Left ventricle myocardium inferior (tissue), 1 donor: Measurements from ENCODE around the gene CRISPLD2. TPM values are rescaled to one million over a fixed set of nuclear protein-coding genes. Genes with fewer than 3 reads are reported as not detected.

Source experiments
- DNase-seq: peaks from one replicate; pipeline ENCODE4 v3.0.0-alpha.2; 2020
- H3K27ac ChIP-seq: fragments of 200-600 bp; replicated peaks from 2 replicates; pipeline ENCODE4 v1.8.0; 2021
- H3K27me3 ChIP-seq: fragments of 200-600 bp; 2 replicates; pipeline ENCODE4 v1.8.0; 2021; ENCODE audit warnings: low read depth
- H3K36me3 ChIP-seq: fragments of 200-600 bp; 2 replicates; pipeline ENCODE4 v1.8.0; 2021
- H3K4me1 ChIP-seq: fragments of 200-600 bp; 2 replicates; pipeline ENCODE4 v1.8.0; 2021
- H3K4me3 ChIP-seq: fragments of 200-600 bp; 2 replicates; pipeline ENCODE4 v1.8.0; 2021; ENCODE audit warnings: mild to moderate bottlenecking, moderate library complexity
- H3K9me3 ChIP-seq: fragments of 200-600 bp; replicated peaks from 2 replicates; pipeline ENCODE4 v1.8.0; 2021
- CTCF ChIP-seq: fragments of 200-600 bp; IDR thresholded peaks from 2 replicates; pipeline ENCODE4 v1.8.0; 2021; ENCODE audit warnings: antibody characterized with exemption, mild to moderate bottlenecking, borderline replicate concordance
- intact Hi-C: fragments of 100-400 bp; cut with micrococcal nuclease; formaldehyde crosslinking; loops from one replicate; pipeline ENCODE4 v1.11.0; 2022
- total RNA-seq: library from RNA; stranded (reverse); fragmentation: NEBNext Ultra II Directional; extraction: Animal tissue kit (Norgen Biotek cat#: 25700); gene quantifications from one replicate; pipeline ENCODE4 v1.2.1, GENCODE V29; 2021
- donor health status: DM: no; HTN: yes; CAD: no; lungs with severe emphysema.

CRISPLD2 gene
- total RNA-seq, 1 donor from 2014 or later = 12.8 TPM

GRCh38 chr16:84815462-84815861 is 4.3 kb upstream of the CRISPLD2 start:
- Histone ChIP-seq H3K9me3 (no peaks in the 10 kb centered on the region), H3K27me3 (peaks cover 51% of the 10 kb centered on the region), H3K4me3 (no peak overlapping the region), H3K36me3 (no peaks in the 10 kb centered on the region), H3K27ac (no peak overlapping the region), H3K4me1 (peaks cover 7% of the 10 kb centered on the region)
- intact Hi-C loops = no loop called here
- no peak for TF ChIP-seq CTCF
- DNase-seq = no peak

GRCh38 chr16:84816023-84816422 is 3.8 kb upstream of the CRISPLD2 start:
- H3K4me1 ChIP-seq = peaks cover 9% of the 10 kb centered on the region
- H3K27me3 ChIP-seq = peaks cover 54% of the 10 kb centered on the region
- no peak overlapping the region for H3K27ac ChIP-seq
- intact Hi-C loops = no loop called here
- no peaks in the 10 kb centered on the region for H3K9me3 ChIP-seq
- TF ChIP-seq CTCF = no peak
- no peak for DNase-seq
- no peak overlapping the region for H3K4me3 ChIP-seq
- no peaks in the 10 kb centered on the region for H3K36me3 ChIP-seq

GRCh38 chr16:84816485-84816884 is 3.3 kb upstream of the CRISPLD2 start:
- H3K4me1 ChIP-seq = peaks cover 12% of the 10 kb centered on the region
- intact Hi-C loops = no loop called here
- H3K9me3 ChIP-seq = no peaks in the 10 kb centered on the region
- no peak overlapping the region for H3K27ac ChIP-seq
- TF ChIP-seq CTCF = no peak
- peaks cover 56% of the 10 kb centered on the region for H3K27me3 ChIP-seq
- H3K36me3 ChIP-seq = no peaks in the 10 kb centered on the region
- no peak overlapping the region for H3K4me3 ChIP-seq
- DNase-seq = no peak

- H3K4me3 ChIP-seq = no peak overlapping the region
- peaks cover 17% of the 10 kb centered on the region for H3K4me1 ChIP-seq
- H3K27ac ChIP-seq = no peak overlapping the region
- peaks cover 58% of the 10 kb centered on the region for H3K27me3 ChIP-seq
- intact Hi-C loops = no loop called here
- no peaks in the 10 kb centered on the region for H3K36me3 ChIP-seq
- no peak for DNase-seq
- no peaks in the 10 kb centered on the region for H3K9me3 ChIP-seq
- no peak for TF ChIP-seq CTCF
Observed at GRCh38 chr16:84817206-84817605, 2.6 kb upstream of the CRISPLD2 start.

GRCh38 chr16:84817613-84818012 is 2.2 kb upstream of the CRISPLD2 start:
- no peak for TF ChIP-seq CTCF
- DNase-seq = no peak
- intact Hi-C loops = no loop called here

GRCh38 chr16:84818133-84818532 is 1.7 kb upstream of the CRISPLD2 start:
- Histone ChIP-seq H3K27me3 (peaks cover 60% of the 10 kb centered on the region), H3K27ac (no peak overlapping the region), H3K36me3 (no peaks in the 10 kb centered on the region), H3K4me3 (no peak overlapping the region), H3K9me3 (no peaks in the 10 kb centered on the region), H3K4me1 (peaks cover 22% of the 10 kb centered on the region)
- no peak for TF ChIP-seq CTCF
- intact Hi-C loops = no loop called here
- no peak for DNase-seq

More at GRCh38 chr16:84817613-84818012, 2.2 kb upstream of the CRISPLD2 start:
- peaks cover 62% of the 10 kb centered on the region for H3K27me3 ChIP-seq
- no peaks in the 10 kb centered on the region for H3K36me3 ChIP-seq
- no peak overlapping the region for H3K27ac ChIP-seq
- no peak overlapping the region for H3K4me3 ChIP-seq
- no peaks in the 10 kb centered on the region for H3K9me3 ChIP-seq
- peaks cover 17% of the 10 kb centered on the region for H3K4me1 ChIP-seq
